HG02938 (cell line): Measurements from ENCODE around the gene FBXO3.
"Not testable (repeated sequence)": the region's sequence is repeated elsewhere in the genome, so short reads cannot be mapped to it uniquely, and the experiment has no call there.

Experiments used
- ATAC-seq: cut with Tn5 transposase; IDR thresholded peaks from one replicate; pipeline ENCODE4 v1.9.1; 2021; ENCODE audit warnings: mild to moderate bottlenecking, moderate library complexity; ENCODE audit not compliant: unreplicated experiment

Gene FBXO3

GRCh38 chr11:33730716-33731115 is 43.6 kb downstream of the FBXO3 start:
- ATAC-seq = no peak

GRCh38 chr11:33729072-33729664 is 45.2 kb downstream of the FBXO3 start:
- ATAC-seq = not testable (repeated sequence)

- ATAC-seq = not testable (repeated sequence)
Measured at GRCh38 chr11:33727539-33727938, 46.8 kb downstream of the FBXO3 start.

GRCh38 chr11:33725496-33725895 is 48.8 kb downstream of the FBXO3 start:
- no peak for ATAC-seq

GRCh38 chr11:33724644-33725035 is 49.7 kb downstream of the FBXO3 start:
- ATAC-seq = no peak

GRCh38 chr11:33723238-33723881 is 51.0 kb downstream of the FBXO3 start:
- no peak for ATAC-seq

GRCh38 chr11:33722590-33723234 is 51.6 kb downstream of the FBXO3 start:
- ATAC-seq = peak; percentile 70

GRCh38 chr11:33721984-33722383 is 52.3 kb downstream of the FBXO3 start:
- no peak for ATAC-seq

GRCh38 chr11:33721426-33721825 is 52.9 kb downstream of the FBXO3 start:
- ATAC-seq = no peak

- ATAC-seq = no peak
Measured at GRCh38 chr11:33719587-33719986, 54.7 kb downstream of the FBXO3 start.

GRCh38 chr11:33718440-33718839 is 55.9 kb downstream of the FBXO3 start:
- ATAC-seq = no peak

GRCh38 chr11:33716243-33716642 is 58.1 kb downstream of the FBXO3 start:
- no peak for ATAC-seq

- ATAC-seq = no peak
Measured at GRCh38 chr11:33713856-33714398, 60.4 kb downstream of the FBXO3 start.

GRCh38 chr11:33713151-33713855 is 61.0 kb downstream of the FBXO3 start:
- no peak for ATAC-seq

- no peak for ATAC-seq
Measured at GRCh38 chr11:33712436-33712835, 61.9 kb downstream of the FBXO3 start.

- ATAC-seq = no peak
Measured at GRCh38 chr11:33709466-33709865, 64.9 kb downstream of the FBXO3 start.

- no peak for ATAC-seq
Measured at GRCh38 chr11:33708985-33709384, 65.3 kb downstream of the FBXO3 start.

GRCh38 chr11:33707831-33708230 is 66.5 kb downstream of the FBXO3 start:
- ATAC-seq = not testable (repeated sequence)

GRCh38 chr11:33706966-33707365 is 67.4 kb downstream of the FBXO3 start:
- ATAC-seq = no peak

GRCh38 chr11:33706546-33706945 is 67.8 kb downstream of the FBXO3 start:
- ATAC-seq = no peak

- ATAC-seq = no peak
Measured at GRCh38 chr11:33704240-33705002, 69.9 kb downstream of the FBXO3 start.
